Vagina (tissue), 2 donors: ENCODE measurements around the gene CLASP2.

Source experiments
- POLR2A ChIP-seq, 2 donors: fragments of 450-650 bp; IDR thresholded peaks; one replicate each; pipeline ENCODE4 v1.6.1; 2017; ENCODE audit warnings: antibody characterized with exemption in 2 of 2, mild to moderate bottlenecking in 2 of 2, moderate library complexity in 2 of 2
- TF ChIP-seq, protein P1 (sequence below), 3 experiments: fragments of 450-650 bp in 2 of 3; fragments of 200-600 bp in 1 of 3; sonication (generic) in 1 of 3; IDR thresholded peaks; one replicate each; pipeline ENCODE4 v1.5.1; 2017 to 2019; ENCODE audit warnings: antibody characterized with exemption in 3 of 3, mild to moderate bottlenecking in 2 of 3, moderate library complexity in 2 of 3

DNA sequence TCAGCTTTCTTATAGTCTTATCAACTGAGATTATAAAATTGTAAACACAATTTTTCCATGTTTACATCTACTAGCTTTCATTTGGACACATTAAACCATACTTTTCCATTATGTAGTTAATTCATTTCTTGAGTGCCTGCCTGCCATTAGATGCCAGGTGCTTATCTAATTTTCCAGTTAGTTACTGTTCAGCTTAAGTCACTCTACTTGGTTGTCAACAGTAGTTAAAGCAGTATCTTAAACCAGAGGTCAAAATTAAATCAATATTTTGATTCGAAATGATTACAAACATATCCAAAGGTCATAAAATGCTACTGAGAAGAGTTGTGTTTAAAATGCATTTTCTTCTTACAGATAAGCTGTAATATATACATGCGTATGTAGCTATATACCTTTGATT is 221.6 kb downstream of the CLASP2 start:
- TF ChIP-seq, protein P1, sequence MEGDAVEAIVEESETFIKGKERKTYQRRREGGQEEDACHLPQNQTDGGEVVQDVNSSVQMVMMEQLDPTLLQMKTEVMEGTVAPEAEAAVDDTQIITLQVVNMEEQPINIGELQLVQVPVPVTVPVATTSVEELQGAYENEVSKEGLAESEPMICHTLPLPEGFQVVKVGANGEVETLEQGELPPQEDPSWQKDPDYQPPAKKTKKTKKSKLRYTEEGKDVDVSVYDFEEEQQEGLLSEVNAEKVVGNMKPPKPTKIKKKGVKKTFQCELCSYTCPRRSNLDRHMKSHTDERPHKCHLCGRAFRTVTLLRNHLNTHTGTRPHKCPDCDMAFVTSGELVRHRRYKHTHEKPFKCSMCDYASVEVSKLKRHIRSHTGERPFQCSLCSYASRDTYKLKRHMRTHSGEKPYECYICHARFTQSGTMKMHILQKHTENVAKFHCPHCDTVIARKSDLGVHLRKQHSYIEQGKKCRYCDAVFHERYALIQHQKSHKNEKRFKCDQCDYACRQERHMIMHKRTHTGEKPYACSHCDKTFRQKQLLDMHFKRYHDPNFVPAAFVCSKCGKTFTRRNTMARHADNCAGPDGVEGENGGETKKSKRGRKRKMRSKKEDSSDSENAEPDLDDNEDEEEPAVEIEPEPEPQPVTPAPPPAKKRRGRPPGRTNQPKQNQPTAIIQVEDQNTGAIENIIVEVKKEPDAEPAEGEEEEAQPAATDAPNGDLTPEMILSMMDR (IDR thresholded peaks at IDR 0.05), result no peak
- TF ChIP-seq POLR2A (IDR thresholded peaks at IDR 0.05), result no peak
